Hepatocyte (in vitro differentiated cells): Measurements from ENCODE around the gene RUNX1.

ENCODE experiments used
- CTCF ChIP-seq: fragments of 200-600 bp; sonication (generic); IDR thresholded peaks from 2 replicates; pipeline ENCODE4 v1.5.1; 2016; ENCODE audit warnings: antibody characterized with exemption, mild to moderate bottlenecking; ENCODE audit not compliant: poor library complexity
- EZH2phosphoT487 ChIP-seq: fragments of 200-600 bp; sonication (generic); IDR thresholded peaks from one replicate; pipeline ENCODE4 v1.6.1; 2018; ENCODE audit warnings: antibody characterized with exemption, mild to moderate bottlenecking, low read depth, moderate library complexity; ENCODE audit not compliant: unreplicated experiment, severe bottlenecking

GRCh38 chr21:34743831-34744230 is 305.3 kb downstream of the RUNX1 start:
- TF ChIP-seq CTCF: no peak
- no peak for TF ChIP-seq EZH2phosphoT487
